Ramos (cell line): Measurements from ENCODE around the gene TTLL6.

Experiments
- in situ Hi-C: fragments of 300-500 bp; cut with MboI; formaldehyde crosslinking; loops from one replicate; pipeline ENCODE4 v1.14.3; 2022; ENCODE audit warnings: low sequenced_read_pairs; ENCODE audit not compliant: unreplicated experiment

TTLL6 gene

DNA sequence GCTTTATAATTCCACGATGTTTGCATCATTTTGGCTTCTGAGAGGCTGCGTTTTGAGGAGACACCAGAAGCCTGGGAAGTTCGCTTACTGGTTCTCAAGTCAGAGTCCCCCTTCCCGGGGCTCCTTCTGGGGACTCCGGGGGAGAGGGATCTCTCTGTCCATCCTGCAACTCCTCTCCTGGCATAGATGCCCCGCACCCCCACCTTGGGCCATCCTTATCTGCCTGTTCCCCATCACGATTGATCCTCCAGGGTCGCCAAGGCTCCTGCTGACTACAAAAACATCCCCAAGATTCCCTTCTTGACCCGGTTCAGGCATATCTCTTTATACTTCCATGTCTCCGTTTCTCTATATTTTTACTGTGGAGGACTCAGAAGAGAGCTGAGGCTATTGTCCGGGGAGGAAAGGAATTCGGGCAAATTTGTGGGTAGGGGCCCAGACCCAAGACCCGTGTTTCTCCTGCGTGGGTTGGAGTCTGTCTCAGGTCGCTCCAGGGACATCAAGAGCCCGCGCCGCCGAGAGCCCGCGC, 70.0 kb downstream of the TTLL6 start:
- in situ Hi-C loops, result no loop called here

DNA sequence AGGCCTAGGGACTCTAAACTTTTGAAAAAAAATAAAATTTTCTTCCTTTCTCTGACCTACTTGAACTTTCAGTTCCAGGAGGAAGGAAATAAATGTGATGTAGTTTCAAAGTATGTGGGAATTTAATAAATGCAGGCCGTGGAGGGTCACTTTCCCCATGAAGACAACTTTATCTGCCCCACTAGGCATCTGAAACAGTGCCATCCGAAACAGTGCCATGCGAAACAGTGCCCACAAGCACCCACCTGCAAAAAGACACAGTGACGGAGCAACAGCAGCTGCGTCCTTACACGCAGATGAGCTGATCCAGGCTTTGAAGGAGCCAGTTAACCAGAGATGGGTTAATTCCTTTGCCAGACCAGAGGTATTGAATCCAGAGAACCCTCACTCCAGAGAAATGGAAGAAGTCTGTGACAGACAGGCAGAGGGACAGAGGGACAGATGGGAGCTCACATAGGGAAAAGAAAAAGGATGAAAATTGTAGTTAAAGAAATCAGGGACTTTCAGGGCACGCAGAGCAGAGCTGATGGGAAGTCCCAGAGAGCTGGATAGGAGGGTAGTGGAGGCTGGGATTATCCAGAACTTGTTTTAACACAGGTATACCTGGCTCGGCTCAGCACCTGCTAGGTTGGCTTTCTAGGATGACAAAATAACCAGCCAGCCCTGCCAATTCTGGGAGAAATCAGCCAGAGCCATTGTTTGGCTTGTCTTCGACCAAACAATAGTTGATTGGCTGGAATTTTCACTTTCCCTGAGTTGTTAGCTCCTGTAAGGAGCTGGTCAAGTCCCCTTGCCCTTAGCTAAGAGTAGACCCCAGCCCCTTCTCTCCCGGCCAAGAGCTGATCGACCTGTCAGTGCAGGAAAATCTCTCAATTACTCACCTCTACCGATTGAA, 71.4 kb downstream of the TTLL6 start:
- in situ Hi-C loops, result no loop called here

DNA sequence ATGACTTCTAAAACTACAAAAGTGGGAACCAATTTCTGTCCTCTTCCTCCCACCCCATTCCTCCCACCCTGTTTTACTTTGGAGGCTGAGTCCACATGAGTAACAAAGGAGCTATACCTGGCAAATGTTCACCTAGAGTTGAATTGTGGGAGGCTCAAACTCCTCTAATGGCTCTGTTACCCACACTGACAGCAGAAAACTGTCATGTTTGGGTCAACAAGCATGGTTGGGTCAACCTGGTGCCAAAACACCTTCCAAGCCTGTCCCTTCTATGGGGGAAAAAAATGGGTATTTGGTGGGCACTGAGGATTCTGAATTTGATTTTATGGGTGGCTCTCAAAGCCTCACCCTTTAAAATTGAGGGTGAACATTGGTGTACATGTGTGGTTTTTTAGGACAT, 76.5 kb downstream of the TTLL6 start:
- in situ Hi-C loops, result no loop called here

DNA sequence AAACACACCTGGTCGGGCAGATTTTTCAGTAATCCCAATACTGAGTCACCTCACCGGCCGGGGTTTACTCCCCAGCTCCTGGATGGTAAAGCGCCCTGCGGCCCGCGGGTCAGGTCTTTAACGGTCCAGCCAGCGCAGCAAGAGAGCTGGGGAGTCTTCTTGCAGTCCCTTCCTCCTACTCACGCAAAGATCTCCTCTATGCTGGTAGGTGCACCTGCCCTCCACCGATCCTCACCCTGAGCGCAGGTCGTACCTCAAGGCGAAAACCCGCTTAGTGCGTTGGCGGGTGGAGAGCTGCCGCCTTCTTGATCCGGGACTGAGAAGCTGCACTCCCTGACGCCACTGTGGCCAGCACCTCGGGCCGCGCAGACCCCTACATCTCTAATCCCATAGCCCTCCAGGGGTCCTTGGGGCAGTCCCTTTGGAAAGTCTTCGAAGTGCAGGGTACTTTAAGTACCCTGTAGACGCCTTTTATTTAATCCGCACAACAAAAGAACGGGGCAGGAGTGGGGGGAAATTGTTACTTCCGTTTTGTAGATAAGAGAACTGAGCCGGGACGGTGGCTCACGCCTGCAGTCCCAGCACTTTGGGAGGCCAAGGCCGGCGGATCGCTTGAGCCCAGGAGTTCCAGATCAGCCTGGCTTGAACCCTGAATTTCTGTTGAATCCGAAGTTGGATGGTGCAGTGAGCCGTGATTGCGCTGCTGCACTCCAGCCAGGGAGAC, 78.1 kb downstream of the TTLL6 start:
- in situ Hi-C loops, result no loop called here

DNA sequence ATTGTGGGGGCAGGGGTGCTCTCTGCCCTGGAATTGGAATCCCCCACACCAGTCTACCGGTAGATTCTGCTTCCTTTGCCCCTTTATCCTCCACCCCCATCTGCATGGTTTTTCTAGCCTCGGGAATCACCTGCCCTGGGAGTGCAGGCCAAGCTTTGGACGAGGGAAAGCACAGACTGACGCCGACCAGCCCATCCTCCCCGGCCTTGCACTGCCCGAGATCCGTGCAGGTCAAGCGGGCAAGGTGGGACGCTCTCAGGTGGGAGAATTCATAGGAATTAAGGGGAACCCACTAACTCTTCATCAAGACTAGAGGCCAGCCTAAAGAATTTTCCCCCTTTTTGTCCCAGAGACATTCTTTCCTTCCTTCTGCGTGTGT, 78.6 kb downstream of the TTLL6 start:
- in situ Hi-C loops, result no loop called here

DNA sequence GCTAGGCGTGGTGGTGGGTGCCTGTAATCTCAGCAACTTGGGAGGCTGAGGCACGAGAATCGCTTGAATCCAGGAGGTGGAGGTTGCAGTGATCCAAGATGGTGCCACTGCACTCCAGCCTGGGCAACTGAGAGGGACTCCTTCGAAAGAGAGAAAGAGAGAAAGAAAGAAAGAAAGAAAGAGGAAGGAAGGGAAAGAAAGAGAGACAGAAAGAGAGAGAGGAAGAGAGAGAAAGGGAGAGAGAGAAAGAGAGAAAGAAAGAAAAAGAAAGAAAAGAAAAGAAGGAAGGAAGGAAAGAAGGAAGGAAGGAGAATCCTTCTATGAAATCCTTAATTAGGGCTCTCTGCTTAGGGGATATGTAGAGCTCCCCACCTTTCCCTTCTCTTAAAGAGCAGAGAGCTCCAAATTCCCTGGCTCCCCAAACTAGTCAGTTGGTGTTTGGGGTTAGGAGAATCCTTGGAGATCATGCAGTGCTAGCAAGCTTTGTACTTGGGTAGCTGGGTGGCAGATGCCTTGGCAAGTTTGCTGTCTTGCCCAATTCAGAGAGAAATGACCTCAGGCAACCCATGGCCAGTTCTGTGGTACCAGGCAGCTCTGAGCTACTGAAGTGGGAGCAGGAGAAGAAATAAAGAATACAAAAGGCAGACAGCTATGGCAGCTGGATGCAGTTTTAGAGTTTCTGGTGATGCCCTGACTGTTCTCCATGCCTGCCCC, 79.5 kb downstream of the TTLL6 start:
- in situ Hi-C loops, result no loop called here

DNA sequence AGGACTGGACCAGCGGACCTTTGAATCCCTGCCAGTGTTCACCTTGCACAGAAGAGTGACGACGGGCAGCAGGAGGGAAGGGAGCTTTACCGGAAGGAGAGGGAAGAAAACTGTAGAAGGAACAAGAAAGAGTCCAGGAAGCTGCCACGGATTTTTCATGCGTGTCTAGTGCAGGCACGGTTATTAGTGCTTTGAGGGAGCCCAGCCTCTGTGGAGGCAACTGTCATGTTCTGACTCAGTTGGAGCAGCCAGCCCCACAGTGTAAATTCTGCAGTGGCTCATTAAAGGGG, 82.0 kb downstream of the TTLL6 start:
- in situ Hi-C loops, result no loop called here

DNA sequence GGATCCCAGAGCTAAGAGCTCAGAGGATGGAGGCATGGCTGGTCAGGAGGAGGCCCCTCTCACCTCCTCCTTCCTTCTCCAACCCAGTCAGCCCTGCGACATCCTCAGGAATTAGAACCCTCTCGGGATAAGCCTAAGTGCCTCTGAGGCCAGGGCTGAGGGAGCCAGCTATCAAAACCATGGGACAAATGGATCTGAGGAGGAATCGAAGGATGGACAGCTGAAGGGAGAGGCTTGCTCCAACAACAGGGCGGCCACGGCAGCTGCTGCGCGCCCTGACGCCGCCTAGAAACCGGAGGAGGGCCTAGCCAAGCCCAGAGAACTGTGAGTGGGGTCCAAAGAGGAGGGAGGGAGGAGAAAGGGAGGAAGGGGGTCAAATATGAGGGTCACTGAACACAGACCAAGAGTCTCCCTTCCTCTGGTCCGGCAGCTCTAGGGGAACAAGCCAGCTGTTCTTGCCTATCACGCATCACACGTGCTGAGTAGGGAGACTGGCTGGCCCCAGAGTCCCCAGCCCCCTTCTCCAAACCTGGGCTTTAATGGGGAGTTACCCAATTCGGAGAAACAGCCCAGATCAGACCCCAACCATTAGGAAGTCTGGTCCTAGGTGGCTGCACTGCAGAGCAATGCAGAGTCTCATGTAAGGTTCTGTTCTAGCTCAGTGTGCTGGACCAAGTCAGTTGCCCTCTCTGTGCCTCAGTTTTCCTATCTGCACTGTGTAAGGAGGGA, 82.5 kb downstream of the TTLL6 start:
- in situ Hi-C loops, result no loop called here

DNA sequence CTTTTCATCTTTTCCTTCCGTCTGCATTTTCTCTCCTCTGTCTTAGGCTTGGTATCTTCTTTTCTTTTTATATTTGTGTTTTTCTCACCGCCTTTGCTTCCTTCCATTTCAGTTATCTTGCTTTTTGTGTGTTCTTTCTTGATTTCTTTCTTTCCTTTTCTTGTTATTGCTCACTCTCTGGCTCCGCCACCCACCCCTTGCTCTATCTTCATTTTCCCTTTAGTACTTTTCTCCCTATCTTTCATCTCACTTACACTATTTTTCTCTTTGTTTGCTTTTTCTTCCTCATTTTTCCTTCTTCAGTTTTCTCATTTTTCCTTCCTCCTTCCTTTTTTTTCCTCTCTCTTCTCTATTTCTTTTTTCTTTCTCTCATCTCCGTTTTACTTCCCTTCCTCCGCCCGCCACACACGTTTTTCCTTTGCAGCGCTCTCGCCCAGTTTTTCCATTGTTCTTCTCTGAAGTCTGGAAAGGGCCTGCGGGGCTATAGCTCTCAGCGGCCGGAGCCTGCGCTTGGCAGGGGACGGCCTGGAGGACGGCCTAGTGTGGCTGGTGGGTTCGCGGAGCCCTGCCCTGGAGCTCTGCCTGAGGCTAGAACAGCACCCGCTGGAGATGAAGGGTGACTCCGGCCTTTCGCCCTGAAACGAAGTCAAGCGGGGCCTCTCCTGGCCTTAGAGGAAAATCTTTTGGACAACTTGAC, 83.2 kb downstream of the TTLL6 start:
- in situ Hi-C loops, result no loop called here

DNA sequence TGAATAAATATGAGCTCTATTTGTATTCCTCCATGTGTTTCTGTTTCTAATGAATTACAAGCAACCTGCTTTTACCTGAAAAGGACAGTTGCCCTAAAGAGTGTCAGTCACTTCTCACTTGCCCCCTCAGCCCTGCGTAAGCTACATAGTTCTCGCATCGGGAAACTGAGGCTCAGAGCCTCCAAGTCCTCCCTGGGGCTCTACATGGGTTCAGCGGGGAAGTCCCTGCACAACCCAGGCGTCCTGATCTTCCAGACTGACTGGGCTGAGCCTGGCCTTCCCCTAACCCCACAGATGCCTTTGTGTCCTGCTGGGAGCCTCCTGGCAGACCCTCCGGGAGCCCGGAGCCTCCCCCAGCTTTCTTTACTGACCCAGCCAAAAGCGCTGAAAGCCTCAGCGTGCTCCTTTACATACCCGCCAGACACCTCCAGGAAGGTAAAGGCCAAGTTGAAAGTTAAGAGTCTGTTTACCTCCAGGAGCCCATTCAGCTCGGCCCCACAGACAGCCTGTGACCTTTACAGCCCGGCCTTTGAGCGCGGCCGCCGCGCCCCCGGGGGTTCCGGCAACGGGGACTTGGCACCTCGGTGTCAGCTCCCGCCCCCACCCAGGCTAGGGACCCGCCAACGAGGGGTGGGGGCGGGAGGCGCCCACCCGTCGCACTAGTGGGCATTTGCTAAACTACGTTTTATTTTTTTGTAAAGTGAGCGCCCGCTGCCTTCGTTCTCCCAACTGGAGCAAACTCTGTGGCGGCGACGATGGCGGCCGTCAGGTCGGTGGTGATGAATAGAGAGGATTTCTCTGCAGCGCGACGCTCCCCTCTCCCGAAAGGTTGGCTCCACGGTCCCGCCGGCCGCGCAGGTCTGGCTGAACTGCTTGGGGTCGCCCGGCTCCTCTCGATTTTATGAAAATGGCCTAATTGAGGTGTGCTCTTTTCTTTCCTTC, 84.1 kb downstream of the TTLL6 start:
- in situ Hi-C loops, result no loop called here

DNA sequence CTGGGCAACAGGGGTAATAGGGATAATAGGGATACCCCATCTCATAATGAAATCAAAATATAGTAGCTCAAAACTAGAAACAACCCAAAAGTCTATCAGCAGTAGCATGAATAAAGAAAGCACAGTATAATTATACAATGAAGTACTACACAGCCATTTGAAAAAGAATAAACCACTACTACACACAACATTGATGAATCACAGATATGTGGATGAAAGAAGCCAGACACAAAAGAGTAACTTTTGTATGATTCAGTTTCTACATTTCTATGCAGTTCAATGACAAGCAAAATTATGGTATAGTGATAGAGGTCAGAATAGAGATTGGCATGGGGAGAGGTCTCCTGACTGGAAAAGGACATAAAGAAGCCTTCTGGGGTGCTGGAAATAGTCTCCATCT, 85.7 kb downstream of the TTLL6 start:
- in situ Hi-C loops, result no loop called here

DNA sequence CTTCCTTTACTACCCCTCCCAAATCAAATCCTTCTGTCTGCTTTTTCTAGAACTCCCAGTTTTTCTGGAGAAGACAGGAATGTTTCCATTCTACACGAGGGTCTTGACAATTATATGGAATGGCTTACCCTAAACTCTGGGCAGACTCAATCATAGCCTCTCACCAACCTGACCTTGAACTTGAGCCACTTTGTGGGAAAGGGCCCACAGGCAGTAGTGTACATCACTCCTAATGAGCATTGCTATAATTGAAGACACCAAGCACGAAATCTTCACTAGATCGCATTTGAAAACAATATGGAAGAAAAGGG, 86.8 kb downstream of the TTLL6 start:
- in situ Hi-C loops, result no loop called here

DNA sequence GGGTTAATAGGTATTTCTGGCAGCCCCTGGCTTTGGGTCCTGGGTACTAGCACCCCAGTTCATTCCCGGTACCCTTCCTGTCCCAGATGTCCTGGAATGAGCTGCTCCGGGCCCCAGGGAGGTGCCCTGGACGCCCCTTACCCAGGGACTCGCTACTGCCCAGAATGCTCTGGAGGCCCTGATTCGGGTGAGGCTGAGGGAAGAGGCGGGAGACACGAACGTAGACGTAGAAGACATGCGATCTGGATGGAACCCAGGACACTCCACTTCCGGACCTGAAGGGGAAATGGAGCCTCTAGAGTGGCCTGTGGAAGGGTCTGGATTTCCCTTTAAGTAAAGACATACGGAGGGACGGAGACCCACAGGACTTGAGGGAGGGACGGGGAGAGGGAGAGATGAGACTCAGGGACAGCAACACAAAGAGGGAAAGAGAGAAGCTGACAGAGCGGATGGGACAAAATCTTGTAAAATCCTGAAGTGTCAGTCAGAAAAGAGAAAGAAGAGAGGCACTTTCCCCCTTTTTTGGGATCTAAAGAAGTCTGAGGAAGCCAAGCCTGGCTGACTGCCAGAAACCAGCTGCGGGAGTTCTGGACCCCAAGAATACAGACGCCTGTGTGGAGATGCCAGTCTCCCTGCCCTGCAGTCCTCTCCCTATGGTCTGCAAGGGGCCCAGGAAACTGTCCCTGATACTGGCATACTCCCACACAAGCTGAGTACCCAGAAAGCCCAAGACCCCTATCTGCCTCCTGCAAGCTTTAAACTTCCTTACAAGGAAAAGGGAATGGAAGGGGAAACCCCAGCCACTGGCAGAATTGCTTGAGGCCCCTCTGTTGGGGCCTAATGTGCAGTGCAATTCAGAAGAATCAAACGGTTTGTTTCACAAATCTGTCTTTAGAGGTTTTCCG, 87.4 kb downstream of the TTLL6 start:
- in situ Hi-C loops, result no loop called here

DNA sequence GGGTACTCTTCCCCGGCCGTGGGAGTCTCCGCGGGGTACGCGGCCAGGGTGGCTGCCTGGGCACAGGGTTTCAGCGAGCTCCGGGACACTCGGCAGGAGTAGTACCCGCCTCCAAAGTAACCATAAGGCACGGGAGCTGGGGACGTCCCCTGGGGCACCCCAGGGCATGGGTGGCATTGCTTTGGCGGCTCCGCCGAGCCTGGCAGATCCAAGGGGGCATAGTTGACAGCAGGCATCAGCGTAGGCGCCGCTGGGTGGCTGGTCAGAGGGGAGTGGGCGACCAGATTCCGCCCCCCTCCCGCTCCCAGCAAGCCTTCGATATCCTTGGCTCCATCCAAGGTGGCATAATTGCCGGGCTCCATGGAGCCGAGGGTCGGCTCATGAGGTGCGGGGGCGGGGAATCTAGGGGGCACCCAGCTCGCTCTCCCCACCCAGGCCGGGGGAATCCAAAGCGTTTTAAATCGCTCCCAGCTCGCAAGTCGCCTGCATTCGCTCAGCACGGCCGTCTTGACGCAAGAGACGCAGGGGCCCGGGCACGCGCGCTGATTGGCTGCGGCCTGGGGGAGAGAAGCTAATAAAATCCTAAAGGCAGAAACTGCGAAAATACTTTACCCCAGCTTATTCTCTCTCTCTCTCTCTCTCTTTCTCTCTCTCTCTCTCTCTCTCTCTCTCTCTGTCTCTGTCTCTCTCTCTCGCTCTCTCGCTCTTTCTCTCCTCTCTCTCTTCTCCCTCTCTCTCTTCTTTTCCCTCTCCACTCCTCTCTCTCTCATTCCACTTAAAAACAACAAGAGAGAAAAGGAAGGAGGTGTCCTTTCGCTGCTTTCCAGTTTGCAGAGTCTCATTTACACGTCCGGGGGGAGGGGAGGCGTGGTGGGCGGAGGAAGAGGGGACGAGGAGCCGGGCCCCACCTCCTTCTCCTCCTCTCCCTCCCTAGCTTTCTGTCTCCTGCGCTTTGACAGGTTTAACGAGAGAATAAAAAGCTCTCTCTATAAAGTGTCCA, 88.5 kb downstream of the TTLL6 start, which contains the start of gene HOXB13:
TSS of gene HOXB13 (minus strand) at position 519 of the 1,000 bp plus-strand sequence. CDS start at position 362, 157 bp downstream.
- in situ Hi-C loops, result no loop called here

DNA sequence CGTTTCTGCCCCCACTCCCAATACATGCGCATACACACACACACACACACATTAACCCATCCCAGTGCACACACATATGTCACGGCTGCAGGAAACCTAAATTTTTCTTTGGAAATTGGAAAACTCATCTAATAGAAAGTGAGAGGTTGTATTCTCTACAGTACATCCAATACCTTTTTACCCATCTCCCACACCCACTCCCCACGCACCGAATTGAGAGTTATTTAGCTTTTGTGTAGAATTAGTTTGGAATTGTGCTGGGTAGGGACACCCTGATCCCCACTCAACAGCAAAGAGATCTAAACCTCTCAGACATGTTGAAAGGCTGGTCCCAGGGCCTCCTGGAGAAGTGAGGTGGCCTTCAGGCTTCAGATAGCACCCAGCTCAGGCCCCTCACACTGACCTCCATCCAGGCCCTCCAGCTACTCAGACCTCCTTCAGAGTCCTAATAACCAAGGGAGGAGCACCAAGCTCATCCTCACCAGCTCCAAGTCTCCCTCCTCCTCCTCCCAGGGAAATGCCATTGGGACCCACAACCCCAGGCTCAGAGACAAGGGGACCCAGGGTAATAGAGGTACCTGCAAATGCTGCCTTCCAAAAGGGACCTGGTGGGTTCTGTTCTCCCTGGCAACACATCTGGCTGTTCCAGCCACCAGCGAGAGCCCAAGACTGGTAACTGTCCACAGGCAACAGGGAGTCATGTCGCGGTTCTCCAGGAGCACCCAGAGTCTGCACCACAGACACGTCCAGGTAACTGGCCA, 89.4 kb downstream of the TTLL6 start:
- in situ Hi-C loops, result no loop called here

DNA sequence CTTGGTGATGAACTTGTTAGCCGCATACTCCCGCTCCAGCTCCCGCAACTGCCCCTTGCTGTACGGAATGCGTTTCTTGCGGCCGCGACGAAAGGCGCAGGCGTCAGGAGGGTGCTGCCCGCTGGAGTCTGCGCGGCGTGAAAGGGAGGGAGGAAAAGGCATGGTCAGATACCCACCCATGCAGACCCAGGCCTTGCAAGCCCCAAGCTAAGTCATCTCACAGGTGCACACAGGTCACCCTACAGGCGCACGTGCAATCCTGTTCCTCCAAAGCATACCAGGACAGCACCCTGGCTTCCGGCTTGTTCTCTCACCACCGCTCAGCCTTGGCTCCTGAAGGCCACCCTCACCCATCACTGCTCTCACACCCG, 90.1 kb downstream of the TTLL6 start:
- in situ Hi-C loops, result no loop called here
